ENCODE data around the gene GOLGA6L10. TPM values are rescaled to one million over a fixed set of nuclear protein-coding genes. Genes with fewer than 3 reads are reported as not detected.
"Not testable (repeated sequence)": the region's sequence is repeated elsewhere in the genome, so short reads cannot be mapped to it uniquely, and the experiment has no call there.

Gene GOLGA6L10
- total RNA-seq, 1 experiment from 2014 or later, result 2.6 TPM

GRCh38 chr15:82362790-82363189 is 13.5 kb upstream of the GOLGA6L10 start:
- H3K4me3 ChIP-seq (ENCODE audit: low read depth, low read length, poor library complexity, severe bottlenecking); H3K4me1 ChIP-seq (ENCODE audit: insufficient read depth, low read length, poor library complexity, severe bottlenecking); CTCF ChIA-PET; POLR2A ChIA-PET (ENCODE audit: low non-redundant PET); H3K36me3 ChIP-seq (ENCODE audit: insufficient read depth, low read length, poor library complexity, severe bottlenecking); intact Hi-C loops (cut with micrococcal nuclease; ENCODE audit: unreplicated experiment); BruUV-seq (replicated peaks); DNase-seq (ENCODE audit: low spot score); H3K9me3 ChIP-seq (ENCODE audit: low read depth, low read length, poor library complexity, severe bottlenecking); H3K27ac ChIP-seq (ENCODE audit: low read depth, low read length, poor library complexity, severe bottlenecking); H3K27me3 ChIP-seq (replicated peaks; ENCODE audit: insufficient read depth, low read depth, low read length, poor library complexity): not testable (repeated sequence)

GRCh38 chr15:82360618-82361017 is 11.3 kb upstream of the GOLGA6L10 start:
- H3K36me3 ChIP-seq (ENCODE audit: insufficient read depth, low read length, poor library complexity, severe bottlenecking); H3K27me3 ChIP-seq (replicated peaks; ENCODE audit: insufficient read depth, low read depth, low read length, poor library complexity); CTCF ChIA-PET; H3K9me3 ChIP-seq (ENCODE audit: low read depth, low read length, poor library complexity, severe bottlenecking); H3K27ac ChIP-seq (ENCODE audit: low read depth, low read length, poor library complexity, severe bottlenecking); H3K4me1 ChIP-seq (ENCODE audit: insufficient read depth, low read length, poor library complexity, severe bottlenecking); BruUV-seq (replicated peaks); H3K4me3 ChIP-seq (ENCODE audit: low read depth, low read length, poor library complexity, severe bottlenecking); POLR2A ChIA-PET (ENCODE audit: low non-redundant PET); DNase-seq (ENCODE audit: low spot score); intact Hi-C loops (cut with micrococcal nuclease; ENCODE audit: unreplicated experiment): not testable (repeated sequence)

GRCh38 chr15:82355055-82355454 is 5.8 kb upstream of the GOLGA6L10 start:
- H3K27ac ChIP-seq (ENCODE audit: low read depth, low read length, poor library complexity, severe bottlenecking); H3K9me3 ChIP-seq (ENCODE audit: low read depth, low read length, poor library complexity, severe bottlenecking); H3K4me1 ChIP-seq (ENCODE audit: insufficient read depth, low read length, poor library complexity, severe bottlenecking); POLR2A ChIA-PET (ENCODE audit: low non-redundant PET); BruUV-seq (replicated peaks); intact Hi-C loops (cut with micrococcal nuclease; ENCODE audit: unreplicated experiment); H3K4me3 ChIP-seq (ENCODE audit: low read depth, low read length, poor library complexity, severe bottlenecking); H3K27me3 ChIP-seq (replicated peaks; ENCODE audit: insufficient read depth, low read depth, low read length, poor library complexity); H3K36me3 ChIP-seq (ENCODE audit: insufficient read depth, low read length, poor library complexity, severe bottlenecking); DNase-seq (ENCODE audit: low spot score); CTCF ChIA-PET: not testable (repeated sequence)

GRCh38 chr15:82354546-82354945 is 5.3 kb upstream of the GOLGA6L10 start:
- POLR2A ChIA-PET (ENCODE audit: low non-redundant PET); DNase-seq (ENCODE audit: low spot score); H3K36me3 ChIP-seq (ENCODE audit: insufficient read depth, low read length, poor library complexity, severe bottlenecking); H3K4me1 ChIP-seq (ENCODE audit: insufficient read depth, low read length, poor library complexity, severe bottlenecking); H3K27me3 ChIP-seq (replicated peaks; ENCODE audit: insufficient read depth, low read depth, low read length, poor library complexity); H3K27ac ChIP-seq (ENCODE audit: low read depth, low read length, poor library complexity, severe bottlenecking); BruUV-seq (replicated peaks); H3K9me3 ChIP-seq (ENCODE audit: low read depth, low read length, poor library complexity, severe bottlenecking); intact Hi-C loops (cut with micrococcal nuclease; ENCODE audit: unreplicated experiment); CTCF ChIA-PET: not testable (repeated sequence)
- peak overlapping the region; percentile 39 for H3K4me3 ChIP-seq (ENCODE audit: low read depth, low read length, poor library complexity, severe bottlenecking)

GRCh38 chr15:82347645-82348044 is 1.6 kb downstream of the GOLGA6L10 start:
- intact Hi-C loops (cut with micrococcal nuclease; ENCODE audit: unreplicated experiment); CTCF ChIA-PET; H3K36me3 ChIP-seq (ENCODE audit: insufficient read depth, low read length, poor library complexity, severe bottlenecking): not testable (repeated sequence)

GRCh38 chr15:82345176-82345575 is 4.1 kb downstream of the GOLGA6L10 start:
- DNase-seq (ENCODE audit: low spot score); intact Hi-C loops (cut with micrococcal nuclease; ENCODE audit: unreplicated experiment); H3K36me3 ChIP-seq (ENCODE audit: insufficient read depth, low read length, poor library complexity, severe bottlenecking); H3K9me3 ChIP-seq (ENCODE audit: low read depth, low read length, poor library complexity, severe bottlenecking); POLR2A ChIA-PET (ENCODE audit: low non-redundant PET); H3K4me3 ChIP-seq (ENCODE audit: low read depth, low read length, poor library complexity, severe bottlenecking); CTCF ChIA-PET; H3K4me1 ChIP-seq (ENCODE audit: insufficient read depth, low read length, poor library complexity, severe bottlenecking); BruUV-seq (replicated peaks); H3K27me3 ChIP-seq (replicated peaks; ENCODE audit: insufficient read depth, low read depth, low read length, poor library complexity); H3K27ac ChIP-seq (ENCODE audit: low read depth, low read length, poor library complexity, severe bottlenecking): not testable (repeated sequence)

More at GRCh38 chr15:82347645-82348044, 1.6 kb downstream of the GOLGA6L10 start:
- H3K4me3 ChIP-seq (ENCODE audit: low read depth, low read length, poor library complexity, severe bottlenecking); H3K4me1 ChIP-seq (ENCODE audit: insufficient read depth, low read length, poor library complexity, severe bottlenecking); H3K9me3 ChIP-seq (ENCODE audit: low read depth, low read length, poor library complexity, severe bottlenecking); H3K27ac ChIP-seq (ENCODE audit: low read depth, low read length, poor library complexity, severe bottlenecking); H3K27me3 ChIP-seq (replicated peaks; ENCODE audit: insufficient read depth, low read depth, low read length, poor library complexity); POLR2A ChIA-PET (ENCODE audit: low non-redundant PET); DNase-seq (ENCODE audit: low spot score); BruUV-seq (replicated peaks): not testable (repeated sequence)

- intact Hi-C loops (cut with micrococcal nuclease; ENCODE audit: unreplicated experiment); BruUV-seq (replicated peaks); POLR2A ChIA-PET (ENCODE audit: low non-redundant PET); H3K9me3 ChIP-seq (ENCODE audit: low read depth, low read length, poor library complexity, severe bottlenecking); DNase-seq (ENCODE audit: low spot score); H3K27ac ChIP-seq (ENCODE audit: low read depth, low read length, poor library complexity, severe bottlenecking); H3K4me1 ChIP-seq (ENCODE audit: insufficient read depth, low read length, poor library complexity, severe bottlenecking); H3K4me3 ChIP-seq (ENCODE audit: low read depth, low read length, poor library complexity, severe bottlenecking); H3K27me3 ChIP-seq (replicated peaks; ENCODE audit: insufficient read depth, low read depth, low read length, poor library complexity); H3K36me3 ChIP-seq (ENCODE audit: insufficient read depth, low read length, poor library complexity, severe bottlenecking); CTCF ChIA-PET: not testable (repeated sequence)
These were observed 4.9 kb downstream of the GOLGA6L10 start for GRCh38 chr15:82344421-82344820.

- H3K36me3 ChIP-seq (ENCODE audit: insufficient read depth, low read length, poor library complexity, severe bottlenecking); CTCF ChIA-PET; H3K4me1 ChIP-seq (ENCODE audit: insufficient read depth, low read length, poor library complexity, severe bottlenecking); intact Hi-C loops (cut with micrococcal nuclease; ENCODE audit: unreplicated experiment); BruUV-seq (replicated peaks); POLR2A ChIA-PET (ENCODE audit: low non-redundant PET); H3K27me3 ChIP-seq (replicated peaks; ENCODE audit: insufficient read depth, low read depth, low read length, poor library complexity); H3K9me3 ChIP-seq (ENCODE audit: low read depth, low read length, poor library complexity, severe bottlenecking); H3K27ac ChIP-seq (ENCODE audit: low read depth, low read length, poor library complexity, severe bottlenecking); DNase-seq (ENCODE audit: low spot score); H3K4me3 ChIP-seq (ENCODE audit: low read depth, low read length, poor library complexity, severe bottlenecking): not testable (repeated sequence)
These were observed 5.4 kb downstream of the GOLGA6L10 start for GRCh38 chr15:82343851-82344250.

All from A673 (cell line).